HG02678 (cell line): ENCODE results near the gene EI24.
"Not testable (repeated sequence)": the region's sequence is repeated elsewhere in the genome, so short reads cannot be mapped to it uniquely, and the experiment has no call there.

Experiments
- ATAC-seq: cut with Tn5 transposase; IDR thresholded peaks from one replicate; pipeline ENCODE4 v1.9.1; 2021; ENCODE audit warnings: mild to moderate bottlenecking, moderate library complexity; ENCODE audit not compliant: unreplicated experiment

The EI24 gene

DNA sequence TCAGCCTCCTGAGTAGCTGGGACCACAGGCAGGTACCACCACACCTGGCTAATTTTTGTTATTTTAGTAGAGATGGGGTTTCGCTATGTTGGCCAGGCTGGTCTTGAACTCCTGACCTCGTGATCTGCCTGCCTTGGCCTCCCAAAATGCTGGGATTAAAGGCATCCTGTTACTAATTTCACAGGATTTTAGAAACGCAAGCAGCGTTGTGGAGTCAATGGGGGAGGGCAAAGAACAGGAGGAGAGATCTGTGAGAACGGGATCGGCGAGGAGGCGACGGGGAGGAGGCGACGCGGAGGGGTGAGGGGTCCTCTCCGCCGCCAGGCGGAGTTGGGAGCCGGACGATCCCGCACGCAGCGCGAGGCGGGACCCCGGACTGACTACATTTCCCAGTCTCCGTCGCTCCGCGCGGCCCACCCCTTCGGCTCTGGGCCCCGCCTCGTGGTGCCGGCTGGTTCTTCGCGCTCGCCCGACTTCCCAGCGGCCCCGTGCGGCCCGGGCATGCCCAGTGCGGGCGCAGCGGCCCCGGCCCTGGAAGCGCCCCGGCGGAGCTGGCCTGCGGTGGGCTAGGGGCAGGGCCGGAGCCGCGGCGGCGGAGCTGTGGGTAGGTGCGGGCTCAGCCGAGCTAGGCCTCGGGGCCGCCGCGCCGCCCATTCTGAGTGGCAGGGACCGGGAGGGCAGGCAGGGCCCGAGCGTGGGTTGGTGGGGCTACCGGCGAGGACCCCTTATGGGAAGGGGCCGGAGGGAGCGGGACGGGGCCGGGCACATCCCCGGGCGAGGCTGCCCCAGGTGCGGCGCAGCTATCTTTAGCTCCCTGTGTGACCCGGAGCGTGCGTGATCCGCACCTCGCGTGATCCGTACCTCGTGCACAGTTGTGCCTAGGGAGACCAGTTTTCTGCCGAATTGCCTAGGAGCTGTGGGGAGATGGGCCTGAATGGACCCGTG lies at the start of gene EI24:
TSS of gene EI24 (plus strand) at position 508 of the 945 bp plus-strand sequence. CDS start 3,051 bp downstream, outside the sequence.
- peak; percentile 97 for ATAC-seq

DNA sequence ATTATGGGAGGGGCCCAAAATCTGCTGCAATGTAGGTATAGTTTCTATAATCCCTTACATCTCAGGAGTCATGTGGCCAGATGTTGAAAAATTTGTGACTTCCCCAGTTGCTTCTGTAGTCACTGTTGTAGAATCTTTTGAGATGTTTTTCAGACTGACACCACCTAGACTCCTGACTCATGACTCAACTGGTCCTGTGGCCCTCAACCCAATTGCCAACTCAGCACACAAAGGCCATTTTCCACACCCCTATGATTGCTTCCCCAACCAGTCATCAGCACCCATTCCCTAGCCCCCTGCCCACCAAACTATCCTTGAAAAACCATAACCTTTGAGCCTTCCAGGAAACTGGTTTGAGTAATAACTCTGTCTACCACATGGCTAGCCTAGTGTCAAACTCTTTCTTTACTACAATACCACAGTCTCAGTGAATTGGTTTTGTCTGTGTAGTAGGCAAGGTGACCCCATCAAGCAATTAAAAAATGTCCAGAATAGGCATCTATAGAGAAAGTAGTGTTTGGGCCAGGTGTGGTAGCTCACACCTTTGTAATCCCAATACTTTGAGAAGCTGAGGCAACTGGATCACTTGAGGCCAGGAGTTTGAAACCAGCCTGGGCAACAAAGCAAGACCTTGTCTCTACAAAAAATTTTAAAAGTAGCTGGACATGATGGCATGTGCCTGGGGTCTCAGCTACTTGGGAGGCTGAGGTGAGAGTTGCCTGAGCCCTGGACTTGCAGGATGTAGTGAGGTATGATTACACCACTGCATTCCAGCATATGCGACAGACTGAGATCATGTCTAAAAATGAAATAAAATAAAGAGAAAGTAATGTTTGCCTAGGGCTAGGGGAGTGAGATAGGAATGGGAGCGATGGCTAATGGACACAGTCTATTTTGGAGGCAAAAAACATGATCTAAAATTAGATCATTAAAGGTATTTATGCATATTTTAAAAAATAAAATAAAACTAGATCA lies 49.1 kb upstream of the EI24 start:
- no peak for ATAC-seq

- ATAC-seq = no peak
Observed at GRCh38 chr11:125525303-125525702, 44.0 kb upstream of the EI24 start.

GRCh38 chr11:125532668-125533067 lies 36.6 kb upstream of the EI24 start:
- ATAC-seq = no peak

- no peak for ATAC-seq
Observed at GRCh38 chr11:125535585-125535984, 33.7 kb upstream of the EI24 start.

GRCh38 chr11:125536834-125537233 lies 32.4 kb upstream of the EI24 start:
- not testable (repeated sequence) for ATAC-seq

- ATAC-seq = no peak
Observed at GRCh38 chr11:125542709-125543108, 26.6 kb upstream of the EI24 start.

DNA sequence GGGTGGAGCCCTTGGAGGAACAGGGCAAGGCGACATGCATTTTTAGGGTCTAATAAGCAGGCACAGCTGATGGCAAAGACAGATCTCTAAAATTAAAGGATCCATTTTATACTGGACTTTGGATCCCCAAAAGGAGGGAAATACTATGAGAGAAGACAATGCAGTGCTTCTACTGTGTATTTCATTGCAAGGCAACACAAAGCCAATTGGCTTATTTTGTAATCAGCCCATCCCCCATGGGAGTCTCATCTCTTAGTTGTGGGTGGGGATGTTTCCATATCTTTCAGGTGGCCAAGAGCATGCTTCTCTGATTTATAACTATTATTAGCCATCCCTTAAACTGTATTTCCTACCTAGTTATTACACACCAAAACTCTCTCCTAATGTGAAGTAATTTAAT lies 18.5 kb upstream of the EI24 start:
- ATAC-seq = no peak

DNA sequence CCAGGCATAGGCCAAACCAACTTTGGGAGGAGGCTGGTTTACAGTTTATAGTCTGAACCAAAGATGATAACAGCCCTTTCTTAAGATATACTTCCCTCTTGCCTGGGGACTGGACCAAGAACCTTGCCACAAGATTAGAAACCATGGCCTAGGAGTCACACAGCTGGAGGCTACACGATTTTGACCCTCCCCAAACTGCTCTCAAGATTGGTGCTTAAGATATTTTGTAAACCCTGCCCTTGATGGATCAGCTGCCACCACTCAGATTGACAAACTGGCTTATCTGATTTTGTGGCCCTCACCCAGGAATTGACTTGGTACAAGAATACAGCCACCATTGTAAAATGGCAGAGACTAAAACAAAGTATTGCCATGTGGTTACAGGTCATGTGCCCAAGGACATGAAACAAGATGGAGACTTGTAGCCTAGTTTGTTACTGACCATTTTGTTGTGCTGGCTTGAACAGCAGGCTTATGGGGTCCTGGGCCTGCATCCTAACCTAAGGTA lies 17.4 kb upstream of the EI24 start:
- no peak for ATAC-seq

GRCh38 chr11:125552927-125553326 lies 16.4 kb upstream of the EI24 start:
- no peak for ATAC-seq

GRCh38 chr11:125553357-125553756 lies 15.9 kb upstream of the EI24 start:
- ATAC-seq = no peak

GRCh38 chr11:125554038-125554437 lies 15.2 kb upstream of the EI24 start:
- no peak for ATAC-seq

DNA sequence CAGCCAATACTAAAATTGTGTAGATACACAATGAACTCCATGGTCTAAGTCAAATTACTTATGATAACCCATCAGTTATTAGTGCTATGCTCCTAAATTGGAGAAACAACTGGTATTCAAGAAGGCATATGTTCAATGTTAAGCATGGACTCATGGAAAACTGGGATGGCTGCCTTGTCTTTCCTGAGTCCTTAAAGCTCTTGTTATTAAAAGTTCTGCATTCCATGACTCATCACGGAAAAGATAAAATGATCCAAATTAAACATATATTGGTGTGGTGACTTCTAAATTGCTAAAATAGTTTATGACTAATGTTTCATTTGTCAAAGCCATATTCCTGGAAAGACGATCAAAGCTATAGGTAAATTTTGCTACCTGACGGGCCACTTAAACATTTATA lies 9.4 kb upstream of the EI24 start:
- ATAC-seq = no peak

DNA sequence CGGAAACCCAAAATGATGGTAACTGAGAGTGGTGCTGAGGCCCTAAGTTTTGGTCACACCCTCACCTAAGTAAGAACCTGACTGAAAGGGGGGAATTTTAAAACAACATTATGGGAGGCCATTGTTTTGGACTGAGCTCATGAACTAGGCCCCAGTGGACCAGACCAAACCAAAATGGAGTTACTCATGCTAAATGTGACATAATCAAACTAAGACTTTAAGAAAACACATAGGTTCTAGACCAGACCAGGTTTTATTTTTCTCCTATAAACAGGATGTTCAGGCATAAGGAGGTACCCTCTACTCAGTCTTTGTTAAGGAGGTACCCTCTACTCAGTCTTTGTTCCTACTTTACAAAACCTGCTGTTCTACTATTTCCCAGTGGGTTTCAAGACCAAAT lies 7.4 kb upstream of the EI24 start:
- no peak for ATAC-seq

DNA sequence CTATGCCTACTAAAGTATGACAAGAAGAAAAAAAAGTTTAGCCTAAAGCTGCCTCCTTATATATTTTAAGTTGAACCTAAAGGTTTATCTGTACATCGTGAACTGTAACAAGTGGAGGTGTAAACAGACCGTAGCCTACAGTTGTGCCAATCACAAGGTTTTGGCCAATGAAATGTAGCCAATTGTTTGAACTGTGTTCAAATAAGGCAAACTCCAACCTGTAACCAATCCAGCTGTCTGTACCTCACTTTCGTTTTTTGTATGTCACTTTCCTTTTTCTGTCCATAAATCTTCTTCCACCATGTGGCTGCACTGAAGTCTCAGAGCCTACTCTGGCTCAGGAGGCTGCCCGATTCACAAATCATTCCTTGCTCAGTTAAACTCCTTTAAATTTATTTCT lies 6.8 kb upstream of the EI24 start:
- ATAC-seq = no peak

- ATAC-seq = no peak
Observed at GRCh38 chr11:125564357-125564756, 4.9 kb upstream of the EI24 start.

DNA sequence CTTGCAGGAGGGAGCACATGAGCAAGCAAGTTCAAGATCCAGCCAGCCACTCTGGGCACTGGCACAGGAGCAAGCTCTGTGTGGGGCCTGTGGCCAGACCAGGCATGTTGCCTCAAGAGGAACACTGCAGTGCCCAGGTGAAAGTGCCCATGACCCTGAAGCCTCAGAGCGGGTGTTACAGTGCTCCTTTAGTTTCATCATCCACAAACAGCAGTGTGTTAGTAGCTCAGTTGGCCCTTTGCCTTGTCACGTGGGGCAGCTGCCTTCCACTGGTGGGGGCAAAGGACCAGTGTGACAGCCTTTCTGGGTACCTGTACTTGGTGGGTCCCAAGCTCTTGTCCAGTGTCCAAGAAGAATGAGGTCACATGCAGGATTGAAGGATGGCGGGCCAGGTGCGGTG lies 3.0 kb upstream of the EI24 start:
- ATAC-seq = no peak

DNA sequence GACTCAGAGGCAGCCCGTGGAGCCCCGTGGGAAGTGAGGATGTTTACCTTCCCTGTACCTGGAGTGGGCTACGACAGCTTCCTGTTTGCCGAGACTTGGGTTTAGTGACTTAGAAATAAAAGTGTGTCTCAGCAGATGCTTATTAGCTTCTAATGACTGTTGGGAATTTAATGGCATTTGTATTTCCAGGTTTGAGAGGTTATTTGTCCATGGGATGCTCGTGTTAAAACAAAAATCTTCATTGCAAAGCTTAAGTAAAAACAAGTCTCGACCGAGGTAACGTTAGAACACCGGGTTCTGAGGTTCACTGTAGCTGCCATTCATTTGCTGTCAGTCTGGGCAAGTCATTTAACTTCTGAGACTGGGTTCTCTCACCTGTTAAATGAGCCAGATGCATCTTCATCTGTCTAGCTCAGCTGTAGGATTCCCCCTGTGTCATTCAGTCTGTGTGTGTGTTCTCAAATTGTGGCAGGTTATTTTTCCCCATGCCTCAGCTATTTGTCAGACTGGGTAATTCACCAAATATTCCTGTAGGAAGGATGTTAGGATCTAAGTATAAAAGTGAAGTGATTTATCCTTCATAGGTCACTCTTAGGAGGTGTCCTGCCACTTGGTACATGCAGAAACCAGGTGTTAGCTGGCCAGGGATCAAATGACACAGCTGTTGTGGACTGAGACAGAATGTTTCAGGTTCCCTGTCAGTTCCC lies 791 bp downstream of the EI24 start:
- no peak for ATAC-seq

DNA sequence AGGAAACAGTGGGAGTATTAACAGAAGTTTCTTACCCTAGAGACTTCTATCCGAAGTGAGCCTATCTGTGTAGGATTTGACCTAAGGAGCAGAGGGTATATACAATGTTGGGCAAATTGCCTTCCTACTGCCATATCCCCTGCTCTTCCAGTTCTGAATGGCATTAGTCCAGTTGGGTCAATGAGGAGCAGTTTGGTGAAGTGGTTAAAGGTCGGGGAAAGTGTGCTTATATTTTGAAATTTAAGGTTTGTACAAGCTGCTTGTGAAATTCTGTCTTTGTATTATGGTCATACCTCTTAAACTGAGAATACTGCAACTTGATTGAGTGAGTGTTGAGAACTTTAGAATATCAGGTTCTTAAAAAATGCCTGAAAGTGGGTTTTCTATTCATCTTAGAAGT lies 1.7 kb downstream of the EI24 start:
- ATAC-seq = no peak

- ATAC-seq = no peak
Observed at GRCh38 chr11:125572916-125573315, 3.6 kb downstream of the EI24 start.

DNA sequence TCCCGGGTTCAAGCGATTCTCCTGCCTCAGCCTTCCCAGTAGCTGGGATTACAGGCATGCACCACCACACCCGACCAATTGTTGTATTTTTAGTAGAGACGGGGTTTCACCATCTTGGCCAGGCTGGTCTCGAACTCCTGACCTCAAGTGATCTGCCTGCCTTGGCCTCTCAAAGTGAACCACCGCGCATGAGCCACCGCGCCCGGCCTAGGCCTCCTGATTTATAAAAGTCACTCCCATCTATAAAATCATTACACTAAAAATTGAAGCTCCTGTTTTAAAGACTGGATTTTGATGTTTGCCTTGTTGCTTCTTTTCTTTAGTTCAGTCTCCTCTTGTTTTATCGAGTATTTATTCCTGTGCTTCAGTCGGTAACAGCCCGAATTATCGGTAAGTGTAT lies 7.9 kb downstream of the EI24 start:
- ATAC-seq = not testable (repeated sequence)
